Activated CD4-positive, alpha-beta T cell treated with anti-CD3 and anti-CD28 coated beads, Interleukin-2, amount 50 U/mL, for 48 hours (primary cell): Measurements from ENCODE around the gene CST3.
"Not testable (repeated sequence)": the region's sequence is repeated elsewhere in the genome, so short reads cannot be mapped to it uniquely, and the experiment has no call there.

Experiments used
- DNase-seq, 2 experiments: peaks; one replicate each; pipeline ENCODE4 v3.0.0-alpha.2; 2020

The CST3 gene

DNA sequence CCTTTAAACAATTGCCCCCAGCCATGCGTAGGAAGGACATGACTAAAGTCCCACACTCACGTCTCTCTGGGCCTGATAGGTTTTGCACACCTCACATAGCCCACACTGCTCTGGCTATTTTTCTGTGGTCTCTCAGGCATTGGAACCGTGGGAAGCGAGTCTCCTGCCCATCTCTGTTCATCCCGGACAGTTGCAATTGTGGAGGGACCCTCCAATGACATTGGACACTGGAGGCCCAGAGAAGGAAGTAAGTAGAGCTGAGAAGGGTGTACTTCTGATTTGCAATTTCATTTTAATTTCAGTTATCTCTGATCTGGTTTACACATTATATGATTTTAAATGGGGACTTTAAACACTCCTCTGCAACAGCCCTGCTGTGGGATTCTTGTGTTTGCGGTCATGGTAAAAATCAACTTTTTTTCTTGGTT is 23.3 kb upstream of the CST3 start:
- no peak for DNase-seq

DNA sequence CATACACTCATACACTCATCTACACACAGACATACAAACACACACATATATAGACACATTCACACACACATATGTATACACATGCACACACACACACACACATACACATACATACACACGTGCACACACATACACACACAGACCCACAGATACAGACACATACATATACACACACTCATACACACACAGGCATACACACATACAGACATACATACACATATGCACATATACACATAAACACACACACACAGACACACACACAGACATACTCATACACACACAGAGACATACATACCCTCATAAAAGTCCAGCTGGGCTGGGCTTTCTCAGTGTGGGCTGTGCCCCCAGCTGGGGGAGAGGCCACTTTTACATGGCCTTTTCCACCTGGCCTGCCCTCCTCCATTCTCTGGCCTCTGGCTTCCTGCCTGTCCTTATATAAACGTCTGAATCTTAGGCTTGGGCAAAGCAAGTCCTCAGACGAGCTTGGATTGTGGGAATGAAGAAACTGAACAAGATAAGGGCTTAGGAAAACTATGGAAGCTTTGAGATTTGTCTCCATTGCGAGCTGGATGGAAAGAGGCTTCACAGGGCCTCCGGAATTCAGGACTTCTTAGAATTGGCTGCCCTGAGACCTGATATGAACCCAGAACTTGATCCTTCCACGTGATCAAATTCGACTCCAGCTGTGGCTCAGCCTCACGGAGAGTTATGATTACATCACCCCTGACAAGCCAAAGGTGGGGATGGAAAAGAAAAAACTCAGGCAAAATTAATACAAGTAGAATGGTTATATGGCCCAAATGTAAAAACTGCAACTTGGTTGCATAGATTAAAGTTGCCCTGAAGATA is 22.5 kb upstream of the CST3 start:
- DNase-seq: no peak

DNA sequence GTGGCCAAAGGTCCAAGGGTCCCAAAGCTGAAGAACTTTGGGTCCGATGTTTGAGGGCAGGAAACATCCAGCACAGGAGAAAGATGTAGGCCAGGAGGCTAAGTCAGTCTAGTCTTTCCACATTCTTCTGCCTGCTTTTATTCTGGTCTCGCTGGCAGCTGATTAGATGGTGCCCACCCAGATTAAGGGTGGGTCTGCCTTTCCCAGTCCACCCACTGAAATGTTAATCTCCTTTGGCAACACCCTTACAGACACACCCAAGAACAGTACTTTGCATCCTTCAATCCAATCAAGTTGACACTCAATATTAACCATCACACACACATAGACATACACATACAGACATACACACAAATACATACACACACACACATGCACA is 21.8 kb upstream of the CST3 start:
- not testable (repeated sequence) for DNase-seq

DNA sequence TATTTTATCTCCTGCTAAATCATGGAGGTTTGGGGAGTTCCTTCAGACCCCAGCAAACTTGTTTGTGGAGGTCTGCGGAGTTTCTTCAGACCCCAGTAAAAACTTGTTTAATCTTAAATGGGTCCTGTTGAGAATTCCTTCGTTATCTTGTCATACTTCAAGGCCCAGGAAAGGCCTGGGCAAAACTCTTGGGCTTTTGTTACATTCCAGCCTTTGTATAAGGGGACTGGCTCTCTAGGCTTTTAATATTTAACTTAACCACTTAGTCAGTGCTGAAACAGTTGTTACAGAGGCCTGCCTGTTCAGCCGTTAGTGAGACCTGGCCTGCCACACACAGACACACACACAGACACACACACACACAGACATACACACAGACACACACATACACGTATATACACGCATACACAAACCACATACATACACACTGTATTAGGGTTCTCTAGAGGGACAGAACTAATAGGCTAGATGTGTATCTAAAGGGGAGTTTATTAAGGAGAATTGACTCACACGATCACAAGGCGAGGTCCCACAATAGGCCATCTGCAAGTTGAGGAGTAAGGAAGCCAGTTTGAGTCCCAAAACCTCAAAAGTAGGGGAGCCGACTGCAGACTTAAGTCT is 21.3 kb upstream of the CST3 start:
- no peak for DNase-seq

DNA sequence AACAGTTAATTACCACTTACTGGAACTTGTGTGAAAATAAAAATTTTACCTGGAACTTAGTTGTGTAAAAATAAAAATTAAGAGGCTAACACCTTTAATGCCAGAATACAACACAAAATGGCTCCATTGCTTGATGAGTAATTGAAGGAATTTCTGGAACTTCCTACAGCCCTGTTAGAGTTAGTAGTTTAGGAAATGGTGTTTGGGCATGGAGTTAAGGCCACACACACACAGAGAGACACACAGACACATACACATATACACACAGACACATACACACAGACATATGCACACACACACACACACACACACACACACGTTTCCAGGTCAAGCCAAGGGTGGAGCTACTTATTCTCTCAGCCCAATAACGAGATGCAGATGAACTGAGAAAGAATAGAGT is 20.6 kb upstream of the CST3 start:
- no peak for DNase-seq

DNA sequence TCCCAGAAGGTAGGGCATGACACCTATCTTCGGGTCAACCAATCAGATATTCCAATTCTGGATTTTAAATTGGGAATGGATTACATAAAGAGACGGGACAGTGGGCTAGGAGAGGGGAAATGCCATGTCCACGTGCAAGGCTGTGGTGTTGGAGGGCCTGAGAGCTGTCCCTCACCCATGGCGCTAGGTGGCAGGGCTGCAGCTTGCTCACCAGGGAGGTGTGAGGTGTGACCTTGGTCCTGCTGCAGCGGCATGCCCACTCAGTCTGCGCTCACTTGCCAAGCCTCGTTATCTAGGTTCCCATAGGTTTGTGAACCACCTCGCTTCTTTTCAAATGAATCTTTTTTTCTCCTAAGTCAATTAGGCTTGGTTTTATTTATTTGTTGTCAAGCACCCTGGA is 19.4 kb upstream of the CST3 start:
- no peak for DNase-seq

DNA sequence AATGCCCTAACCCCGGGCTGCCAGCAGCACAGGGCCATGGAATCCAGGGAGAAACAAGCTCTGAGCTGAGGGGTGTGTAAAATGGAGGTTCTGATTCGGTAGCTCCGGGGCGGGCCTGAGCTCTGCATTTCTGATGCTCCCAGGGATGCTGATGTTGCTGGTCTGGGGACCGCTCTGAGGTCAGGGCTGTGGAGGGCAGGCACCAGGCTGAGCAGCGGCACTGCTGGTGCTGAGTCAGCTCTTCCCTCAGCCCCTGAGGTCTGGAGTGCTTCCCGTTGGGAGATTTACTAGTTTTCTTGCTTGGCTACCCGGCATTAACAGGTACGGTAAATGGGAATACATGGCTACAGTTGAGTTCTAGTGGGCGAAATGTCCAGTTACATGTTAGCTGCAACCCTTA is 18.6 kb upstream of the CST3 start:
- no peak for DNase-seq

DNA sequence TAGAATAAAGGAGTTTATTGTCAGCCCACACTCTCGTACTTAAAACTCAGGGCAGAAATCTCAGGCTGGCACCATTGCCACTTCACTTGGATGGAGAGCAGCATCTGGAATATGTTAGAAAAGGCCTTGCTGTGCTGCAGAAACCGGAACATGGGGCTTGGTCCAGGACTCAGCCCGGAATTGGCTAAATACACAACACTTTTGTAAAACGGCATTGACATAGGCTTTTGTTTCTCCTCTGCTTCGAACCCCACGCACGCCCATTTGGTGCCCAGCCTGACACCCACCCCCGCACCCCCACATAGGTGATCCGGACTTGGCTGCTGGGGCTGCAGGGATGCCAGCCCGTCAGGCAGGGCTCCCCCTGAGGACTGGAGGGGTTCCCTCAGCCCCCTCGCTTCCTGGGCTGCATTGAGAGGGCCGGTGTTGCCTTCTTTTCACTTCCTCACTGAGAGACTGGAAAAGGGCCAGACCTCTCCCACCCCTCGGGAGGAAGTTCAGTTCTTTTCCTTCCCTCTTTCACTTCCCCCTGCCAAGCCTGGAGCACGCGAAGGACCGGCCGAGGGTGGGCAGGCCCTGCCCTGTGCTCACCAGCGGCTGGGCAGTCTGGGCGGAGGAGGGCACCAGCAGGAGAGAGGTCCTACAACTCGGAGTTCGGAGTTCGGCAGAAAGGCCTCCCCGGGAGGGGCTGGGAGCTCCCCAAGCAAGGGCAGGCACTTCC is 17.9 kb upstream of the CST3 start:
- DNase-seq: no peak

DNA sequence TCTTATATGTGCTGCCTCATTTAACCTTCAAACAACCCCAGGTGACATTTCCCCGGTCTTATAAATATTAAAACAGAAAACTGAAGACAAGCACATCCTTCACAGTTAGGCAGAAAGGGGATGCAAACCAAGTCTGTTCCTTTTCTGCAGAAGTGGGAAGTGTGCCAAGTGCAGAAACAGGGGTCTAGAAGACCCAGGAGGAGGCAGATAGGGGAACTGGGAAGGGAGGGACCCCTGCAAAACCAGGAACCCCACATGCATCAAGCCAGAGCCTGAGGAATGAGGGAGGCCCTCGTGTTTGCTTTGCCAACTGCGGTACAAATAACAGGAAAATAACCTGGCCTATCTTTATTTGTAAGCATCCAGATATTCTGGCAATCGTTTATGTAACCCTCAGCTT is 17.0 kb upstream of the CST3 start:
- DNase-seq: no peak

DNA sequence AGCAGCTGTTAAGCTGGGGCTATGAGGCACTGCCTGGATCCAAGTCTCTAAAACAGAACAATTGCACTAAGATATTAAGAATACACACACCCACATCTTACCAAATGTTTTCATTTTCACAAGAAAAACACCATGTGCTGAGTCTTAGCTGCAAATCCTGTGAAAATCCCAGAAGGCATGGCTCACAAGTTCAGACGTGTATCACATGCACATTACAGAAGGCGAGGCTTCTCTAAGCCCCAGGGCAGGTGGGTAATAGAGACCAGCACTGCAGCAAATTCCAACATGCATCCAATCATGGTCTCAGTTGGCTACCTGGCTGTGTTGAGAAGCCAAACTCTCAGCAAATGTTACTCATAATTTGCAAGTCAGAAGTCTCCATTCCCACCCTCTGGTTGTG is 16.2 kb upstream of the CST3 start:
- DNase-seq: no peak

DNA sequence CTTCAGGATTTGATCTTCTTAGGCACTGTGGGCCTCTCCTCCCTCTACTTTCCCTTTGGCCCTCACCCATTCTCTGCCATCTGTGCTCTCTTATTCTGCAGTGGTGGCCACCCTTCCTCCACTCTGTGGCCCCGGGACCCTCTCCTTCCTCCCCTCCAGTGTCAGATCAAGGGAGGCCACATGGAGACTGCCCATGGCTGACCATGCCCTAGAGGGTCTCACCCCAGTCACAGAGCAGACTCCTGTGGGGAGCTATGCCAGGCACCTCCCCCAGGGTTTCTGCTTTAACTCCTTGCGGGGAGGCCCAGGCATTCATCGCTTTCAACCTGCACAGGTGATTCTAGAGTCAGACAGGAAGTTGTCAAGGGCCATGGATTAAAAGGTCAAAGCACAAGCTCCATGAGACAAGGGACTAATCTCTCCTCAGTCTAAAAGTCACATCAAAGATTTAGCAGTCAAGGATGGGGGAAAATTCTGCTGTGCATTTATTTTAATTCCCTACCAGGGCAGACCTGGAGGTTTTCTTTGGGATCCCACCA is 15.7 kb upstream of the CST3 start:
- DNase-seq: no peak

DNA sequence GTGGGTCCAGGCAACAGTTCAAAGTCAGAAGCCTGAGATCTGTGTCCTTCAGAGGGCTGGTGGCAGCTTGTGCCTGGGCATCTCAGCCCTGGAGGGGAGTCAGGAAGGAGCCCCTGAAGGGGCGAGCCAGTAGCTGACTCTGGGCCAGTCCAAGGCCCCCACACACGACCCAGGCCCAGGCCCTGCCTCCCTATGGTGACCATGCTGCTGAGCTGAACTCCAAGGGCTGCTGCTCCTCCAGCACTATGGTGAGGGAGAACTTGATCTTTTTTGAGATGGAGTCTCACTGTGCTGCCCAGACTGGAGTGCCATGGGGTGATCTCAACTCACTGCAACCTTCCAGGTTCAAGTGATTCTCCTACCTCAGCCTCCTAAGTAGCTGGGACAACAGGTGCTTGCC is 15.2 kb upstream of the CST3 start:
- no peak for DNase-seq

DNA sequence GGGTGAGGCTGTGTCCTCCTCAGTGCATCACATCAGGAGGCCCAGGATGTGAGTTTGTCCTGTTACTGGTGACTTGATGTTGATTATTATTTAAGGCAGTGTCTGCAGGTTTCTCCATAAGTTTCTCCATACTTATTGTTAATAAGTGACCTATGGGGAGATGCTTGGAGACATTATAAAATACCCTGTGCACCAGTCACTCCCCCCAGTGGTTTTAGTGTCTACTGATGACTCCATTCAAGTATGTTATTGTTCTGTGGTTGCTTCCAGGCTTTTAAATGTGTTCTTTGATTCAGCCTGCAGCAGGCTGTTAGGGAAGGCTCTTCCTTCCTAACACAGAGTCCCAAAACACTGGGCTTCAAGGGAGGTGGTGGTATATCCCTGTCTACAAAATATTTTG is 14.6 kb upstream of the CST3 start:
- no peak for DNase-seq

DNA sequence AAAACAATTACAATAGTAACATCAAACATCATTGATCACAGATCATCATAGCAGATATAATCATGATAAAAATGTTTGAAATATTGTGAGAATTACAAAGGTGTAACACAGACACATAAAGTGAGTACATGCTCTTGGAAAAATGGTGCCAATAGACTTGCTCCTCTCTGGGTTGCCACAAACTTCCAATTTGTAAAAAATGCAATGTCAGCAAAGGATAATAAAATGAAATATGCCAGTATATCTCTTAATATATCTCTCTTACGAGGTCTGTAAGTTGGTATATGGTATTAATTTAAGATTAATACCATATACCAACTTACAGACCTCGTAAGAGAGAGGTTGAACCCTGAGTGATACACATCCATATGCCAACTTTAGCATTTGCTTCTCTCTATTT is 13.4 kb upstream of the CST3 start:
- no peak for DNase-seq

DNA sequence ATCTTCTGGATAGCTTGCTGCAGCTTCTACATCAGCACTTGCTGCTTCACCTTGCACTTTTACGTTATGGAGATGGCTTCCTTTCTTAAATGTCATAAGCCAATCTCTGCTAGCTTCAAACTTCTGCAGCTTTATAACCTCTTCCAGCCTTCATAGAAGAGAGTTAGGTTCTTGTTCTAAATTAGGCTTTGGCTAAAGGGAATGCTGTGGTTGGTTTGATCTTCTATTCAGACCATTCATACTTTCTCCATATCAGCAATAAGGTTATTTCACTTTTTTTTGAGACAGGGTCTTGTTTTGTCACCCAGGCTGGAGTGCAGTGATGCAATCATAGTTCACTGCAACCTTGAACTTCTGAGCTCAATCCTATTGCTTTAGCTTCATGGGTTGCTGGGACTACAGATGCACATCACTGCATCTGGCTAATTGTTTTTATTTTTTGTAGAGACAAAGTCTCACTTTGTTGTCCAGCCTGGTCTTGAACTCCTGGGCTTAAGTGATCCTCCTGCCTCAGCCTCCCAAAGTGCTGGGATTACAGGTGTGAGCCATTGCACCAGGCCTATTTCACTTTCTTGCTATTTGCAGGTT is 12.2 kb upstream of the CST3 start:
- DNase-seq: no peak

DNA sequence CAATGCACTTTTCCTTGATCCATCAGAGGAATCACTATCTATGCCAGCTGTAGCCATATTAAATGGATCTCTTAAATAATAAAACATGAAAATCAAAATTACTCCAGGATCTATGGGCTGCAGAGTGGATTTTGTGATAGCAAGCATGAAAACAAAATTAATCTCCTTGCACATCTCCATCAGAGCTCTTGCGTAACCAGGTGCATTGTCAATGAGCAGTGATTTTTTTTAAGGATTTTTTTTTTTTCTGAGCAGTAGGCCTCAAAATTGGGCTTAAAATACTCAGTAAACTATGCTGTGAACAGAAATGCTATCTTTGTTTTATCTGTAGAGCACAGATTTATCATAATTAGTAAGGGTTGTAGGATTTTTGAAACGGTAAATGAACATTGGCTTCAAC is 11.5 kb upstream of the CST3 start:
- DNase-seq: no peak

DNA sequence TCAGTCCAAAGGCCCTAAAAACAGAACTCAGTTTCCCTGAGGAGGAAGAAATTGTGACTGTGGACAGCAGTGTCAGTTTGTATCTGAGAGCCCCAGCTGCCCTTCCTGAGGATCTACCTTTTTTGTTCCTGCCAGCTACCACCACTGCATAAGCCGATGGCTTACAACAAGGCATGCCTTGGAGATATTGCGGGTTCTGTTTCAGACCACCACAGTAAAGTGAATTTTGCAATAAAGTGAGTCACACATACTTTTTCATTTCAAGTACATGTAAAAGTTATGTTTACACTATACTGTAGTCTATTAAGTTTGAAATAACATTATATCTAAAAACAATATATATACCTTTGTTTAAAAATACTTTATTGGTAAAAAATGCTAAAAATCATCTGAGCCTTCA is 9.6 kb upstream of the CST3 start:
- no peak for DNase-seq

DNA sequence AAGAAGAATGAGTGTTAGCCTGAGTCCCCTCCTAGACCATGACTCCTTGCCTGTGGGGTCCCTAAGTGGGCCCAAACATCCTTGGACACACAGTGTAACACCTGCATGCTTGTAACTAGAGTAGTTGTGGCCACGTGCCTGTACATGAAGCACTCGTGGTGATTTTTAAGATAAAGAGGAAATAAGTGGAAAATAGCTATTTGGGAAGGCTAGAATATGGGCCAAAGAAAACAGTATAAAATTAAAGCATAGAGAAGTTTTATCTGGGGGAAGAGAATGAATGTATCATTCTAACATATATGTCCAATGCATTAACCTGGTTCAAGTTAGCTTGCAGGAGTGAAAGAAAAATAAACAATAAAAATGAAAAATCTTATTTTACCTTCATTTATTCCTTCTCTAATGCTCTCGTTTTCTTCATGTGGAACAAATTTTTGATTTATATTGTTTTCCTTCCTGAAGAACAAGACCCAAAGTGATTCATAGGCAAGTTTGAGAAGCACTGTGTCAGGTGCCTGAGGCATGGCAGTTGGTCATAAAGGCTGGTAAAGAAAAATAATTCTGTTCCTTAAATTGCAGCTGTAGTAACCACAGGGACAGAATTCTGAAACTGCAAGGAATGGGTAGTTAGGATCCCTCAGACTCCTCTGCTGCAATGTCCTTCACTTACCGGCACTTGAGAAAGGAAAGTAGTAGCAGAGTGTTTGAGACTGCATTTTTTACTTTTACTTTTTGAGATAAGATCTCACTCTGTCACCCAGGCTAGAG is 8.5 kb upstream of the CST3 start:
- DNase-seq: no peak

DNA sequence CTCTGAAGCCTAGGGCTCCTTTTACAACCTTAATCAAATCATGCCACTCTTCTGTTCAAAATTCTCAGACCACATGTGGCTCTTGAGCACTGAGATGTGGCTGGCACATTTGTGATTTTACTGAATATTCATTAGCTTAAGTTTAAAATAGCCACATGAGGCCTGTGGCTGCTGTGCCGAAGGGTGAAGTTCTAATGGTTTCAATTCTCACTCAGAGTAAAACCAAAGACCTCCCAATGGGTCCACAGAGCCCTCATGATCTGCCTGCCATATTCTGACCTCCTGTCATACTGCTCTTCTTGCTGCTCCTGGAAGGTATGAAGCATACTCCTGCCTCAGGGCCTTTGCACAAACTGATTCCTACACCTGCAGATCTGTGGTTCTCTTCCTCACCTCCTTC is 7.8 kb upstream of the CST3 start:
- no peak for DNase-seq

DNA sequence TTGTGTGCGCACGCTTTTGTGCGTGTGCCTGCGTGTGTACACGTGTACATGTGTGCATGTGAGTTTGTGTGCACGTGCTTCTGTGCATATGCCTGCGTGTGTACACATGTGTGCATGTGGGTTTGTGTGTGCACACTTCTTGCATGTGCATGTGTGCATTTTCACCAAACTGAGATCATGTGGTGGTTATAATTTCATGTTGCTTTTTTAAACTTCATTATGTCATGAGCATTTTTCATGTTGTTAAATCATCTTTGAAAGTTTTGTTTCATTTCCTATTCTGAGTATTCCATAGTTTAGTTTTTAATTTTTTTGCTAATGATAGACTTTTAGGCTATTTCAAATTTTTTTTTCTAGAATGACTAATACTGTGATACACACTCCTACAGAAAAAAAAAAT is 6.4 kb upstream of the CST3 start:
- no peak for DNase-seq

DNA sequence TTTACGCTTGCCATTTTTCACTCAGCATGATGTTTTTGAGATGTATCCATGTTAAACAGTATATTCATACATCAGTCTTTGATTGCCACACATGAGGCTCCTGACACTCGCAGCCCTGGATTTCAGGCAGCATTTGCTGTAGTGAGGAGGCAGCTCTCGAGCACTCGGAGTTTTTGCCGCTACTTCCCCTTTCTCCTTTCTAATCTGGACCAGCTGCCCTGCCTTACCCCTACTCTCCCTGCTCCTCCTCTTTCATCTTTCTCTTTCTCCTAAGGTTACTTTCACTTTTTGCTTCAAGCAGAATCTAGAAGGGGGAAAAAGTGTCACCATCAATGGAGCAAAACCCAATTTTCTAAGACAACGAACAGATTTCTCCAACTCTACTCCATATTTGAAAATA is 5.9 kb upstream of the CST3 start:
- no peak for DNase-seq

DNA sequence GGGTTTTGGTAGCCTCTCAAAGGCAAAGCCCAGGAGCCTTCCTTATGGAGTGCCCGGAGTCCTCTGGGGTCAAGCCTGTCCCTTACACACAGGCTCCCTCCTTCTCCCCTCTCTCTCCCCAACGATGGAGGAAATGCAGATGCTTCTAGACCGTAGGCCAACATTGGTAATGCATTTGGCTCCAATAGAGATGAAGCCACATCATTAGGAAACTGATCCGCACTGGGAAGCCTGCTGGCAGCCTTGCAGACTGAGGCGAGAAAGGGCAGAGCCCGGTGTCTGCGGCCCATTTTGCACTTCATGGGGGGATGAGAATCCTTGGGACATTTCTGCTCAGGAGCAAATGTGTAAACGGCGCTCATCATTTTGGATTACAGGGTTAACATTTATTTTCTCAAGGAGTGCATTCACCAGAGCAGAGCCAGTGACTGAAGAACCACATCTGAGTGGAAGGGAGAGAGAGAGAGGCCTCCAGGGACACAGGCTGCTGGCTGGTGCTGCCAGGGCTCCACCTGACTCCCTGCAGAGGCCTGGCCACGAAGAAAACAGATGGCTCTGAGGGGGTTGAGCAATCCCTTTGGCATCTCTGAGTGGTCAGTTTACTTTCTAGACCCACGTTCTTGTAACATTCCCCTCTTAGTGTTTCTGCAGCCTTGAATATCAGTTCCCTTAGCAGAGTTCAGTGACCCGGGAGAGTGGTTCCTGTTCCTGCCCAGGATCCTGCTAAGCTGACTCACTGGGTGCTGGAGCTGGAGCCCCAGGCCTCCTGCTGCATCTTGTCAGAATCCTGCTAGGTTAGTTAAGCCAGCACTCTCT is 4.4 kb upstream of the CST3 start:
- no peak for DNase-seq
